ENCODE data around the gene MALRD1.

GRCh38 chr10:19518109-19518508 lies 469.5 kb downstream of the MALRD1 start:
- TF ChIP-seq ELF4 (IDR thresholded peaks at IDR 0.05) (no peak), SP1 (IDR thresholded peaks at IDR 0.05) (no peak), SUZ12 (IDR thresholded peaks at IDR 0.05) (no peak), FOXA1 (IDR thresholded peaks at IDR 0.05) (no peak), FOXK2 (IDR thresholded peaks at IDR 0.05) (no peak), PKNOX1 (IDR thresholded peaks at IDR 0.05) (no peak), FOXM1 (IDR thresholded peaks at IDR 0.05; ENCODE audit: borderline replicate concordance) (no peak), HDGF (IDR thresholded peaks at IDR 0.05; ENCODE audit: borderline replicate concordance) (no peak), BHLHE40 (IDR thresholded peaks at IDR 0.05; ENCODE audit: borderline replicate concordance) (no peak)

Data from HEK293T (cell line).